Activated CD8-positive, alpha-beta memory T cell treated with anti-CD3 and anti-CD28 coated beads, Interleukin-2, amount 50 U/mL, for 1 hour (primary cell): ENCODE data around the gene ATCAY.
"Not testable (repeated sequence)": the region's sequence is repeated elsewhere in the genome, so short reads cannot be mapped to it uniquely, and the experiment has no call there.

Source experiments
- DNase-seq: peaks from one replicate; pipeline ENCODE4 v3.0.0-alpha.2; 2020; ENCODE audit errors: extremely low read depth

The ATCAY gene

GRCh38 chr19:3949294-3949693 is 68.8 kb downstream of the ATCAY start:
- no peak for DNase-seq

GRCh38 chr19:3949997-3950859 is 69.7 kb downstream of the ATCAY start:
- DNase-seq = no peak

GRCh38 chr19:3950871-3951861 is 70.7 kb downstream of the ATCAY start:
- no peak for DNase-seq

- DNase-seq = not testable (repeated sequence)
Measured at GRCh38 chr19:3952755-3953276, 72.3 kb downstream of the ATCAY start.

- DNase-seq = no peak
Measured at GRCh38 chr19:3954107-3954506, 73.6 kb downstream of the ATCAY start.

GRCh38 chr19:3955276-3955675 is 74.8 kb downstream of the ATCAY start:
- not testable (repeated sequence) for DNase-seq

- DNase-seq = no peak
Measured at GRCh38 chr19:3955688-3956087, 75.2 kb downstream of the ATCAY start.

- no peak for DNase-seq
Measured at GRCh38 chr19:3958836-3959765, 78.6 kb downstream of the ATCAY start.

- DNase-seq = no peak
Measured at GRCh38 chr19:3959766-3960131, 79.3 kb downstream of the ATCAY start.

- DNase-seq = no peak
Measured at GRCh38 chr19:3961007-3961406, 80.5 kb downstream of the ATCAY start.

- no peak for DNase-seq
Measured at GRCh38 chr19:3963458-3964255, 83.2 kb downstream of the ATCAY start.

GRCh38 chr19:3964256-3965194 is 84.0 kb downstream of the ATCAY start:
- no peak for DNase-seq

- no peak for DNase-seq
Measured at GRCh38 chr19:3966051-3967017, 85.8 kb downstream of the ATCAY start.

GRCh38 chr19:3967983-3968382 is 87.5 kb downstream of the ATCAY start:
- not testable (repeated sequence) for DNase-seq

- no peak for DNase-seq
Measured at GRCh38 chr19:3968556-3969434, 88.3 kb downstream of the ATCAY start.

- DNase-seq = no peak
Measured at GRCh38 chr19:3969435-3970312, 89.2 kb downstream of the ATCAY start.
